Left kidney (tissue), 8 donors: Measurements from ENCODE around the gene ZFYVE27. TPM values are rescaled to one million over a fixed set of nuclear protein-coding genes. Genes with fewer than 3 reads are reported as not detected.
"Not testable (repeated sequence)": the region's sequence is repeated elsewhere in the genome, so short reads cannot be mapped to it uniquely, and the experiment has no call there.

Experiments
- DNase-seq: peaks from one replicate; pipeline ENCODE4 v3.0.0-alpha.2; 2013
- long read RNA-seq, 8 donors: transcript quantifications; one replicate each; lab custom pipeline, GENCODE V29; 2026
- polyA plus RNA-seq: library from polyadenylated mRNA; unstranded; fragments of 120-200 nt; gene quantifications from one replicate; pipeline ENCODE4 v1.2.1, GENCODE V29; 2013; ENCODE audit not compliant: insufficient read length

ZFYVE27 gene
- 35.1 TPM for polyA plus RNA-seq
- long read RNA-seq, donor 1, partial matches to known transcripts: 0 of 1 reads
- long read RNA-seq, donor 1, other reads (novel, unspliced or antisense): 0 of 1 reads
- long read RNA-seq, donor 2, partial matches to known transcripts: 0 of 1 reads
- long read RNA-seq, donor 2, other reads (novel, unspliced or antisense): 0 of 1 reads
- long read RNA-seq, donor 3, partial matches to known transcripts: 0 of 1 reads
- long read RNA-seq, donor 3, other reads (novel, unspliced or antisense): 0 of 1 reads
- long read RNA-seq, donor 4, partial matches to known transcripts: 0 of 1 reads
- long read RNA-seq, donor 4, other reads (novel, unspliced or antisense): 0 of 1 reads
- long read RNA-seq, donor 5, partial matches to known transcripts: 0 of 7 reads
- long read RNA-seq, donor 5, other reads (novel, unspliced or antisense): 6 of 7 reads
- long read RNA-seq, donor 6: 0 reads
- long read RNA-seq, donor 7, partial matches to known transcripts: 15 of 17 reads
- long read RNA-seq, donor 7, other reads (novel, unspliced or antisense): 0 of 17 reads
- long read RNA-seq, donor 8, partial matches to known transcripts: 0 of 1 reads
- long read RNA-seq, donor 8, other reads (novel, unspliced or antisense): 0 of 1 reads

DNA sequence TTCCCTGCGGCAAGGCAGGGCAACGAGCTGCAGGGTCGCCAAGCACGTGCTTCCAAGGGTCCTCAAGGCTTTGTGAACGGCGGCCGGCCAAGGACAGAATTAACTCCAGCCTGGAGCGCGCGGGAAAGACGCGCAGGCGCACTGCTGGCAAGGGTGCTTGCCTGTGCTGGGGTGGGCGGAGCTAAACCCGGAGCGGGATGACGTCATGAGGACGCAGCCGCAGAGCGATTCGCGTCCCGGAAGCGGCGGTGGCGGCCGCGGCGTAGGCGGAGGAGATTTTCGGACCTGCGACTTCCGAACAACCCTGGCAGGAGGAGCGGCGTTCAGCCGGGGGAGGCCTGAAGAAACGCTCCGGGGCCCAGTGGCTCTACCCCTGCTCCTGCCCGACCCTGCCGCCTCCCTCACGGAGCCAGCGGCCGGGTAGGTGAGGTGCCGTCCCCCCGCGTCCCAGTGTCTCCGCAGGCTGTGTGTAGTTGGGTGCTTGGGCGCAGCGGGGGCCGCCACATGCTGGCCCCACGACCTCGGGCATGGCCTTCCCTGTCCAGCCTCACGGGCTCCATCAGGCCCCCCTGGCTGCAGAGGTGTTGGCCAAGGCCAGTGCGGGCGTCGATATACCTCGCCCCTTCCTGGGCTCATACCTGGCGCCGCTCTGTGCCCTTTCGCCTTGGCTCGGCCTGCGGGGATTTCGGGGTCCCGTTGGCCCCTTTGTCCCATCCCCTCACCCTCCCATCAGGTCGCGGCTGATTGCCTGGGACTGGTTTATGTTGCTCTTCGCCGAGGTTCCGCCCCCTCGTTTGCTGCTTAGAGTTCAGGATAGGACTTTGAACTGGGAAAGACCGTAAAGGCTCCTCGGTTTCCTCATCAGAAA lies at the start of gene ZFYVE27:
ZFYVE27 (plus strand) TSS at position 227 of the 868 bp plus-strand sequence. CDS start 1,350 bp downstream, outside the sequence.
- peak; percentile 93 for DNase-seq

DNA sequence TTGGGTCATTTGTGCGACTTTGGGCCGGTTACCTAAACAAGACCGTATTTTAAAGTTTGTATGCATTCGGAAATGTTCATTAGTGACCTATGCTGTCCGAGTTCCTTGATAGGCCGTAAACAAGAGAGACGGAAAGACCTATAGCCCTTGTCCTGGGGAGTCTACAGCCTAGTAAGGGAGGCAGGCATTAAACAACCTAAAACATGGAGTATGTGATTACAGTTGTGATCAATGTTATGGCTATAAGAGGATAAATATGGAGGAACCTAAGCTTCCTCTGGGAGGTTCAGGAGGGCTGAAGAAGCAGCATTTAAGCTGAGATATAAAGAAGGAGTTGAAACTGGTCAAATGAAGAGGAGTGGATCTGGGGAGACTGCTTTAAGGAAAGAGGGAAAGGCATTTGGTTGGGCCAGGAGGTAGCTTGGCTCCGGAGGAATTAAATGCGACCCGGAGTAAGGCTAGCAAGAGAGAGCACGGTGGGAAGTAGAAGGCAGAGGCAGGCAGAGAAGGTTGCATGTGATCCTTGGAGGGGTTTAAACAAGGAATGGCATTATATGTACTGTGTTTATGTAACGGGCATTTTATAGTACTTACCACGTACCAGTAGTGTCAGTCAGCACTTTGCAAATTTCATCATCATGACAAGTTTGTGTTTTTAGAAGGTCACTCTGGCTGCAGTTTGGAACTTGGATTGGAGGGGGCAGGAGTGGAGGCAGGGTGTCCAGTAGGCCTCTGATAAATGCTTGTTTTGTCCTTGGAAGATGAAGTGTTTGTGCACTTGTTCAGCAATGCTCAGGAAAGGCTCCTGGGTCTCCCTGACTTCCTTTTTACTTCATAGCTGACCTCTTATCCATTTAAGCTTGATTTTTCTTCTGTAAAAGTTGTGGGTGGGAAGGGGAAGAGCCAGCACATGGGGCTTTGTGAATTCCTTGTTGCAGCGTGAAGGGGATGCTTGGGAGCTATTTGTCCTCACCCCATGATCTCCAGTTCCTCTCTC lies 48.8 kb upstream of the ZFYVE27 start:
- DNase-seq: no peak

DNA sequence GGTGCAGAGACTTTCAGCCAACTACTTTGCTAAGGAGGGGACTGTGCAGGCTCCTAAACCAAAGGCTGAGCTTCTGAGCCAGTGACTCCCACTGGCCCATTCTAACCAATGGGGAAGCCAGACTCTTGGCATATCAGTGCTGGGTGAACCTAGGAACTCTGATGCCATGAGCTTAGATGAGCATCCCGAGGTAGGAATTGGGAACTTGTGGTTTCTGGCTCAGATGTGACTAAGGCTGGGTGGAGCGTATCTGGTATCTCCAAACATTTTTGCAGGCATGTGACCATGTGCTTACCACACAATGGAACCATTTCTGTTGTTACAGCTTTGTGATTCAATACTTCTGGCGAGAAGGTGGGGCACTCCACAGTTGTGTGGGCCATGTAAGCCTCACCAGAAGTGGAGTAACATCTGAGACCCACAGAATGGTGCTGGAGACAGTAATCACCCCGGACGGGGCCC lies 47.3 kb upstream of the ZFYVE27 start:
- DNase-seq: no peak

DNA sequence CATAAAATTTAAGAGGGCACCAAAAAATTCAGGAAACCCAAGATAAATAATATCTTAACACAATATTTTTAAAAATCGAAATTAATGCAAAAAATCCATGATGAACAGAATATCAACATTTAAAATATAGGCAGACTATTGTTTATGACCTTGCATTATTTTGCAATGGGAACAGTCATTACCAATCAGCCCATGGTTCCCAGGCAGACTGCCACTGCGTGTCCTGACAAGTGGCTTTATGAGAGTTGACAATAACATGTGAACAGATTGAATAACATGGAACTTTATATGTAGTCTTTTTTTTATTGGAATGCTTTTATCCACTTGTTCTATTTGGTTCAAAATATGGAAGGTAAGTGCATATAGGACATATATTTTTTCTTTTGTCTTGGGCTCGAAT lies 46.8 kb upstream of the ZFYVE27 start:
- no peak for DNase-seq

DNA sequence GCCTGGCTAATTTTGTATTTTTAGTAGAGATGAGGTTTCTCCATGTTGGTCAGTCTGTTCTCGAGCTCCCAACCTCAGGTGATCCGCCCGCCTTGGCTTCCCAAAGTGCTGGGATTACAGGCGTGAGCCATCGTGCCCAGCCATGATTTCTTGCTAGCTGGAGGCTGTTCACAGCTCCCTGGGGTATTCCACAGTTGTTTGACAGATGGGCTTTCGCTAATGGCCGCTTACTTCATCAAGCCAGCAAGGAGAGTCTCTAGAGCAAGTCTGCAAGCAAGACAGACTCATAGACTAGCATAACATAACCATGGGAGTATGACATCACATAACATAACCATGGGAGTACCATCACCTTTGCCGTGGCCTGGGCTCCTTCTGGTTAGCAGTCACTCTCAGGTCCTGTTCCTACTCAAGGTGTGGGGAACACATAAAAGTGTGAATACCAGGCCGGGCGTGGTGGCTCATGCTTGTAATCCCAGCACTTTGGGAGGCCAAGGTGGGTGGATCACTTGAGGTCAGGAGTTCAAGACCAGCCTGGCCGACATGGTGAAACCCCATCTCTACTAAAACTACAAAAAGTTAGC lies 38.8 kb upstream of the ZFYVE27 start:
- not testable (repeated sequence) for DNase-seq

- no peak for DNase-seq
Observed at GRCh38 chr10:97701438-97702069, 35.4 kb upstream of the ZFYVE27 start.

DNA sequence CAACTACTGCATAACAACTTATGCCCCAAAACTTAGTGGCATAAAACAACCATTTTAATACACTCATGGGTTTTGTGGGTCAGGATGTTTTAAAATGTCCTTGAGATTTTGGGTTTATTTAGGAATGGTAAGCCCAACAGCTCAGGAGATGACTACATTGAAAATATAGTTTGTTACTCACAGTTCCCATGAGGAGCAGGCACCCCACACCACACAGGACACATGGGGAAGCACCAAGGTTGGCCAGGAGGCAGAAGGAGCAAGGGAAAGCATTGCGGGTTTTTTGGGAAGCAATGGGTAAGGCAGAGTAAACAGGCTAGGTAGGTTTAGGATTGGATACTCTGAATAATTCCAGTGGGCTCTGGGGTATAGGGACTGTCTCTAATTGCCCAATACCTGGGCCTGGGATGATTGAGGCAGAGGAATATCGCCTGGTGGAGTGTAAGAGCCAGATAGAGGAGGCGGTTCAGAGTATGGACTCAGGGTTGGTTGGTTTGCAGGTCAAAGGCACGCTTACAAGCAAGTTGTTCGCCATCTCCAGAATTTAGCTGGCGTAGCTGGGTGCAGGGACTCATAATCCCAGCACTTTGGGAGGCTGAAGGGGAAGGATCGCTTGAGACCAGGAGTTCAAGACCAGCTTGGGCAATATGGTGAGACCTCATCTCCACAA lies 33.4 kb upstream of the ZFYVE27 start:
- no peak for DNase-seq

DNA sequence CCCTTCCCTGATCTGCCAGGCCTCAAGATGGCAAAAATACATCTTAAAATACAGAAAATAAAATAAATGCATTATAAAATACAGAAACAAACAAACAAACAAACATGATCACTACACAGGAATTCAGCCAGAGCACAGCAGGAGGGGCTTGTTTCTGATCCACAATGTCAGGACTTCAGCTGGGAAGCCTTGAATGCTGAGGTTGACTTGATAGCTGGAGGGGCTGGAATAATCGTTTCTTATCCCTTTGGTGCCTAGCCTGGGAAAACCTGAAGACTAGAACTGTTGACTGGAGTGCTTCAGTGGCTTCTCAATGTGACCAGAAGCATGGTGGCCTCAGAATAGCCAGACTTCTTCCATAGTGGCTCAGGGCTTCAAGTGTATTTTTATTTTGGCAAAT lies 32.6 kb upstream of the ZFYVE27 start:
- DNase-seq: no peak

DNA sequence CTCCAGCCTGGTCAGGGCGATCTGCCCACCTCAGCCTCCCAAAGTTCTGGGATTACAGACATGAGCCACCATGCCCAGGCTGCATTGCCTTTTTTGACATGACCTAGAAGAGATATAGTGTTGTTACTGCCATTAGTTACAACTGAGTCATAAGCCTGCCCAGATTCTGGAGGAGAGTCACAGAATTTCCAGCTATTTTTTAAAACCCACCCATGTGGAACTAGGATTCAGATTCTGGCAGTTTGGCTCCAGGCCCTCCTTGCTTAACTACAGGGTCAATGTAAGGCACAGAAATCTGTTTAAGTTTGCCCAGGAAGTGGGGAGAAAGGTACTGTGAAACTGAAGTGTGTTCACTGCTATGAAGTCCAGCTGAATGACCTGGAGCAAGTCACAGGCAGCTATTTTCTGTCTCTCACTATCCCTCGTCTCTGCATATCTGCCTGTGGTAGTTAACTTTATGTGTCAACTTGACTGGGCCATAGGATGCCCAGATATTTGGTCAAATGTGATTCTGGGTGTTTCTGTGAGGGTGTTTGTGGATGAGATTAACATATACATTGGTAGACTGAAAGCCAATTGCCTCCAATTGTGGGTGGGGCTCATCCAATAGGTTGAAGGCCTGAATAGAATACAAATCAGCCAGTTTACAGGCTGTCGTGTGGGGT lies 31.8 kb upstream of the ZFYVE27 start:
- no peak for DNase-seq

DNA sequence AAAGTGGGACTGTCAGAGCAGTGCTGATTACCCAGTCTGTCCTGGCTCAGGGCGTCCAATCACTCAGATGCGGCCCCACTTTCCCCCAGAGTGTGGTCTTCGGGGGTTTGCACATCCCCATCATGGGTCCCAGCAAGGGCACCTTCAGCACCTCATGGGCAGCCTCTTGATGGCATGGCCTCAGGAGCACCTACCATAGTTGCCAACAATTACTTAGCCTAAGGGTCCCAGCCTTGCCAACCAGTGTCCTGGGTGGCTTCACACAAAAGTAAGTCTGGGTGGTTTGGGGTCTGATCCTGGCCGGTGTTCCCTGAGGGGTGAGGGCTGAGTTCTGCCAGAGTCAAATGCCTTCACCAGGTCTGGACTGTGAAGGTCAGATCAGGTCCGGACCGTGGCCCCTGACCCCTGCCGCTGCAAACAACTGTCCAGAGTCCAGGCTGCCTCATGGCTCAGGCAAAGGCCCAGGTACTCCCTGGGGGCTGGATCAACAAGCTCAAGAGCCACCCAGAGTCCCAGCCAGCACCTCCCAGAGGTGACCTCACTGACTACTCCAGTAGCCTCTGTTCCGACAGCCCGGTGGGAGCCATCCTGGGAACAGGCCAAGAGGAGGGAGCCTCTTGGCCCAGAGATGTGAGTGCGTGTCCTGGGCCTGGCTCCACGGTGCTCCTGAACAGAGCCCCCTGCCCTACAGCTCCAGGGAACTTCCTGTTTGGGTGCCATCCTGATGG lies 29.6 kb upstream of the ZFYVE27 start:
- no peak for DNase-seq

DNA sequence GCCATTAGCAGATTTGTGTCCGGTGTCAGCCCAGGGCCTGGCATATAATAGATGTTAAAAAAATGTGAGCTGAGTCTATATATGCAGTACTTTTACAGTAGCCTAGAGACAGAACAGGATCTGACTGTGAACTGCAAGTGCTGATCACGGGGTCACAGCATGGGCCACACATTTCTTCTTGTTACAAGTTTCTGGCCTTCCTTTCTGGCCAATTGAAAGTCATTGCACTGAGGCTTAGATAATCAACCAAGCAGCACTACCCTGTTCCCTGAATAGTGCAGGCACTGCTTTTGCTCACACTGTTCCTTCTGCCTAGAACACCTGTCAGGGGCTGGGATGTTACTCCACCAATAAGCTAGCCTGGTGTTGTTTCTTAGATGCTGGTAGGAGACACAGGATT lies 28.8 kb upstream of the ZFYVE27 start:
- DNase-seq: no peak

GRCh38 chr10:97708976-97709946 lies 27.7 kb upstream of the ZFYVE27 start:
- DNase-seq: peak; percentile 76

DNA sequence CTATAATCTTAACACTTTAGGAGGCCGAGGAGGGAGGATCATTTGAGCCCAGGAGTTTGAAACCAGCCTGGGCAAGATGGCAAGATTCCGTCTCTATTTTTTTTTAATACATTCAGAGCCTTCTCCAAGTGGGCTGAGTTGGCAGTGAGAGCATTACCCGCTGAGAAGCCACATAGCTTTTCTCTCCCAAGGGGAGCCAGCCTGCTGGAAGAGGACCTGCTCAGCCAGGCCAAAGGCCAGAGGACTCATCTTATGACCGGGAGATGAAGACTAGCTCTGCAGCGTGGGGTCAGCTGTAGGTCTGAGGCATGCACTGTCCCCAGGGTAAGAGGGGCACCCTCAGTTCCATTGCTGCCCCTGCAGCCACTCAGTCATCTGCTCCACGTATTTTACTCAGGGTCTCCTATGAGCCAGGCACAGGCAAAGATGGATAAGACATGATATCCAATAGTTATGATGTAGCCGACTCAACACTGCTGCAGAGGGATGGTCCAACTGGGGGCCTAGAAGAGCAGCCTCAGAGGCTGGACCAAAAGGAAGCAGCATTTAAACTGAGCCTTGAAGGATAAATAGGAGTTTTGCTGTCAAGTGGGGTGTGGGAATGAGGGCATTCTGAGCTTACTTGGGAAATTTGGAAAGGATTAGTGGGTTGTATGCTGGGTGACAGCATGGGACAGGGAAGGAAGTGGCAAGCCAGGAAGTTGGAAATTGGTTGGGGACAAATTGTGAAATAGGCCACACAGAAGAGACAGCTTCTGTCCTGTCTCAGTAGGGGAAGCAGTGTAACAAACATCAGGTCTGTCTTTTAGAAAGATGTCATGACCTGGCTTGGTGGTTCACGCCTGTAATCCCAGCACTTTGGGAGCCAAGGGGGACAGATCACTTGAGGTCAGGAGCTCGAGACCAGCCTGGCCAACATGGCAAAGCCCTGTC lies 25.0 kb upstream of the ZFYVE27 start:
- DNase-seq: no peak

DNA sequence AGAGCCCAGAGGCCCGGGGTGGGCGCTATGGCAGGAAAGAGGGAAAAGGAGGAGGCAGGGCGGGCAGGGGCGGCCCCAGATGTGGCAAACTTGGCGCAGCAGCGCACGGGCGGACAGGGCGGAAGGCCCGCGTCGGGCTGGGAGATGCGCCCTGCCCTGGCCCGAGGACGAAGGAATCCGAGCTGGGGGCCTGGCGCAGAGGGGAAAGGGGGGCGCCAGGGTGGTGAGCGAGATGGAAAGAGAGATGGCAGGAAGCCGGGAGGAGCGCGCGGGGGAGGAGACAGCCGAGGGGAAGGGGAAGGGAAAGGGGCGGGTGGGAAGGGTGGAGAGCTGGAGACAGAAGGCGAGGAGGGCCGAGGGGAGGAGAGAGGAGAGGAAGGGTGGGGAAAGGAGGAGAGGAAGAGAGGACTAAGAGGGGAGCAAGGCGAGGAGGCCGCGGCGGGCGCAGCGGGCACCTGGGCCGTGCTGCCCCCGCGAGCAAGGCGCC lies 23.5 kb upstream of the ZFYVE27 start, which contains the start of gene MARVELD1:
MARVELD1 (plus strand) TSS at position 392 of the 487 bp plus-strand sequence. CDS start 147 bp downstream, outside the sequence.
- peak; percentile 86 for DNase-seq

GRCh38 chr10:97713826-97714400 lies 23.0 kb upstream of the ZFYVE27 start:
- no peak for DNase-seq
